ENCODE data around the gene RASEF.

RASEF gene

DNA sequence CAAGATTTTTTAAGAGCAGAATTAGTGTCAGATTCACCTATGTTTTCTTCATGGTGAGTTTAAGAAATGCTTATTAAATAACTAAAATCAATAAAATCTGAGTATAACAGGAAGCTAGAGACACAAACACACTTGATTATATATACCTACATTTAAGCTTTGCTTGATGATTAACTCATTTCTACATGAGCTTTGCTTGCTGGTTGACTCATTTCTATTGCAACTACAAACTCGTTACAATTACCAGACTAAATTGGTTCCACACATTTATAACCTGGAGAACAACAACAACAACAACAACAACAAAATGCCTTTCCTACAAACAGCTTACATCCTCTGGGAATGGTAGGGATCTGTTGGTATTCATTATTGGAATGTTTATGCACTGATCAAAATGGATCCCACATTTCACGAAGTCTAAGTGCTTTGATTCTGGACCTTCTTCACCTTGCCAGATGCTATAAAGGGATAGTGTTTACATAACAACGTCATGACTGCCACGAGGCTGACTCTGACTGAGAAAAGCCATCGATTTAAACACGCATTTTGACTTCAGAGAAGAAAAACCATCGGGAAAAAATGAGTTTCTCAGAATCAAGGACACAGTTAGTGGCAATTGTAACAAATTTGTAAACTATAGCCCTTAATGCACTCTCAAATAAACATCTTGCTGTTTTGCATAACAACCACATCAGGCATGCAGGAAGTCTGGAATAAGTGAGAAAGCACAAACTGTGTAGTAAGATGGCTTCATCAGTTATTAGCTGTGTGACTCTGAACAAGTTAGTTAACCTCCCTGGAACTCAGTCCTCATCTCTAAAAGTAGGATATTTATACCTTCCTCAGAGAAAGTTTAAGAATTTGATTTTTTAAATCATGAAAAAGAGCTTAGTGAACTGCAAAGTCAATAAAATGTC lies 49.8 kb downstream of the RASEF start:
- DNase-seq (ENCODE audit: low read depth in 3 of 3), result no peak

DNA sequence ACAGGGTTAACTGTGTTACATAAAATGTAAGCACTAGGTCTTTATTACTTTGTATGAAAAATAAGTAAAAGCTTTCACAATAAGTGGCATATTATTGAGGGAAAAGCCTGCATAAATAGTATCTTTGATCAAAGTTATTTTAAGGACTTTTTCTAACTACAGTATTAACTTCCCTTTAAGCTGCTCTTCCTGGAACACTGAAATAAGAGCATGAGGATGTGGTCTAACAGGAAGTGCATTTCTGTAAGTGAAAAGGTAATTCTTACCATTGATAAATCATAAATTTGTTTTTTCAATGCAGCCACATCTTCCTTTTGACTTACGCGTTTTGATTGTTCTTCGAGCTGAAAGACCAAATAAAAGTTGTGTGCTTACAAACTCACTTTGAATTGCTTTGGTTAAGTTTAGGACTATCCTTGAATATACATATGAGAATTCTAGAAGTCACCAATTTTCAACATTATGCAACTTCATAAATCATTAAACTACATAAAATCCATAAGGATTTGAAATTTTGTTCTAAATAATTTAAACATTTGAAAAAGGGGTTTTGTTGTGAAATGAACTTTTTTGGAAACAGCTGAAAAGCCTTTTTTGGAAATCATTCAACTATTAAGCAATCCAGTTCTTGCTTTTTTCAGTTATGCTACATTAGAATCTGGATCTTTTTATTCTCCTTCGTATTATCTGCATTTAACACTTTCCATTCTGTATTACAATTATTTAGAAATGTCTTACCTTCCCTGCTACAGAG lies 50.6 kb downstream of the RASEF start:
- no peak for DNase-seq (ENCODE audit: low read depth in 3 of 3)

DNA sequence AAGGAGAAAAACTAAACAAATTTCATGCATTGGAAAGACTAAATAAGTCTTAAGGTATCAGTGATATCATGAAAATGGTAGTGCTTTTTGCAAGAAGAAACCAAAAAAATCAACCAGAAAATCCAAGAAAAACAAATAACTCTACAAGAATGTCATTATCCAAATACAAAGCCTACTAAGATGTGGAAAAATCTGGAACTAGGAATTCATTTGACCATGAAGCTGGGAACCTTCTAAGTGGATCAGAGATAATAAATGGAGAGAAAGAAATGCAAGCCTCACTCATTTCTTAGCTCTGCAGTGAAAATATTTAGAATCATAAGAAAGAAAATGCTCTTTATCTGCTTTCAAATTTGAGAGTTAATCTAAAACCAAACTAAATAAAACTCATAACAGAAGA lies 51.3 kb downstream of the RASEF start:
- DNase-seq (ENCODE audit: low read depth in 3 of 3), result no peak

DNA sequence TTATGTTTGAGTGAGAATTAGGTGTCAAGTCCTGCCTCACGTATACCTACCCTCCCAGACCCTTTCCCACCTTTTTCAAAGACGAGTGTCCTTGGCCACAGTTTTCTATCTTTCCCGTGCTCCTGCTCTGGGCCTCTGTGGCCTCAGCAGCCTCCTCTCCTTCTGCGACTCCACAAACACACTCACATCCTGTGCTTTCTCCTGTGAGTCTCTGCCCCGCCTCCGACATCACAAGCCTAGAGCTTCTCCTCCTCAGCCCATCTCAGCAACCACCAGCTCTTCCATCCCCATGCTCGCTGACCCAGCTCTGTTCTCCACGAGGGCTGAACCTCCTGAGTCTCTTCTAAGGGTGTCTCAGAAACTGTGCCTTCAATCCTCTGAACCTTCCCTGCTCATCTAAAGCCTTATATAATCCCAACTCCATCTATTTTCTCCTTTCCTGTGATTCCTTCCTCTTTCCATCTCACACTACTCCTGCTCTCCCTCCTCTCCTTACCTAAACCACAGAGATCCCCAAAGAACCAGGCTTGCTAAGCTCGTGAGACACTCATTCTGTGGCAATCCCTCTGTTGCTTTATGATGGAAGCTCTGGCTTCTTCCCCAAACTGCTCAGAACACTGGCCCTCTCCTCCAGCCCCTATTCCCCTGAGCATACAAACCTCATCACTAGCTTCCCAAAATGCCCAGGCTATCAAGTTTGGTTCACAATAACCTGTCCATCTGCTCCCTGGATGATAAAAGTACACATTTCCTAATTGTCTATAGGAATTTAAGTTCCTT lies 55.2 kb downstream of the RASEF start:
- DNase-seq (ENCODE audit: low read depth in 3 of 3), result no peak

DNA sequence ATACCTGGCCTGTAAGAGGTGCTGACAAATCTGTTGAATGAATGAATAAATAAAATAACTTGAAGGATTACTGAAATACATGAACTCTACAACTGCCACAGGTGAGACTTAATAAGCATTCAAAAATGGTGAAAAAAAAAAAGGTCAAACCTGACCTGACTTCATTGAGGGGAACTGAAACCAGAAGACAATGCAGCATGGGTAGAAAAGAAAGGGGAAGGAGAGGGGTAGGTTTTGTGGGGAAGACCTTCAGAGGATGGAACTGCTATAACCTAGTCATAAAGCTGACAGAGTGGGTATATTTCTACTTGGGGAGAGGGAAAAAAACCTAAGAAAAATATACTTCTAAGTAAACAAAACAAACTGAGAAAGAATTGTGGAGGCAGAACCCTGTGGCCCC lies 56.6 kb downstream of the RASEF start:
- no peak for DNase-seq (ENCODE audit: low read depth in 3 of 3)

DNA sequence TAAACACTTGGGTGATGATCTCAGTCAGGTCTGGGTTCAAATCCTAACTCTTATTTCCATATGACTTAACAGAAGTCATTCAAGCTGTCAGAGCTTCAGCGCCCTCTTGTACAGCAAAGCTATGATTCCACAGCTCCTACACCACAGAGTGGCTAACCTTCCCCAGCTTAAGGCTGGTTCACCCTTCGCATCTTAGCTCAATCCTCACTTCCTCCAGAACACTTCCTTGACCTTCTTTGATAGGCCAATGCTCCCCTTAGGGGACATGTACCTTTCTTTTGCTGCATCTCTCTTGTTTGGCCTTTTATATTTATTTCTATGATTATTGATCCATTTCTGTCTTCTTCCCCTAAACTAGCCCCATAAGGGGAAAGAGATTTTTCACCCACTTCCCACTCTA lies 57.0 kb downstream of the RASEF start:
- DNase-seq (ENCODE audit: low read depth in 3 of 3), result no peak

DNA sequence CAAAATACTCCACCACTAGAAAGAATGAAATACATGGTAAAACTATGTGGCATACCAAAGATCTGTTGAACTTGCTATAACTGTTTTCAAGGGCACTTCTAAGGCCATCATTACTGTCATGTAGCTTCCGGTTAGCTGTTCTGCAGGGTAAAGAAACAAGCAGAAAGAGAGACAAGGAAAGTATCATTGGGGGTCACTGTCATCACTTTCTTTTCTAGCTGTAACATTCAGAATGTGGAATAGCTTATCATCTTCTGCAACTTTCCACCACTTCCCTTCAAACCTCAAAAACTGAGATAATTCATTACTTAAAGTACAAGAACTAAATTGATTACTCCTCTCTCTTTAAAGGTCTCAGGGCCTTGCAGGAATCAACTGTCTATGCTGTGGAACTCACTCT lies 57.6 kb downstream of the RASEF start:
- DNase-seq (ENCODE audit: low read depth in 3 of 3), result no peak

DNA sequence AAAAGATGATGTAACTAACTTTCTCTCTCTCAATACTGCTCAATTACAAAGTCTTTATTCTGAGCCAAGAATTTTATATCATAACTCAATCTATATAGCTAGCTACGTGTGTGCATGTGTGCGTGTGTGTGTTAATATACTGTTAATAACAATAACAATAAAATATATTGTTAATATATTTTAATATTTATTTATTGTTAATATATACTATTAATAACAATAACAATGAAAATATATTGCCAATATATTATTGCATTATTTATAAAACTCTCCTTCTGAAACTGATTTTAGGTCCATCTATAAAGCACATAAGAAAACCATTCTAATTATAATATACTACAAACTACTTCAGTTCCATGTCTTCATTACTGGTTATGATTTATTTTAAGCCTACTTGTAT lies 60.6 kb downstream of the RASEF start:
- no peak for DNase-seq (ENCODE audit: low read depth in 3 of 3)

DNA sequence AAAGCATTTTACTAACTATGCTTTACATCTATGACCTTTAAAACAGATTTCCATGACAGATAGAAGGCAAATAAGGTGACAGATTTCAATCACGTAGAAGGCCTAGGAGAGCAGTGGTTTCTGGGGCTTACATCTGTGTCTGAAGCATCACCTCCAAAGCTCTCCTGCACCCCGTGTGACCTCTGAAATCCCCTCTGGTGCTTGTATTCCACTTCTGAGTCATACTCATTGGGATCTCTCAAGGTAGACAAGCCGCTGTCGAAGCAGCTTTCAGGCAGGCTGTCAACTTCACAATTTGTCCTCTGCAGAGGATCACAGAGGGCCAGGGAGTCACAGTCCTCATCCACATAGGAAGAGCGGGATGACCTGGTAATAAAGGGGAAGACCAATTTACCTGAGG lies 62.2 kb downstream of the RASEF start:
- no peak for DNase-seq (ENCODE audit: low read depth in 3 of 3)

DNA sequence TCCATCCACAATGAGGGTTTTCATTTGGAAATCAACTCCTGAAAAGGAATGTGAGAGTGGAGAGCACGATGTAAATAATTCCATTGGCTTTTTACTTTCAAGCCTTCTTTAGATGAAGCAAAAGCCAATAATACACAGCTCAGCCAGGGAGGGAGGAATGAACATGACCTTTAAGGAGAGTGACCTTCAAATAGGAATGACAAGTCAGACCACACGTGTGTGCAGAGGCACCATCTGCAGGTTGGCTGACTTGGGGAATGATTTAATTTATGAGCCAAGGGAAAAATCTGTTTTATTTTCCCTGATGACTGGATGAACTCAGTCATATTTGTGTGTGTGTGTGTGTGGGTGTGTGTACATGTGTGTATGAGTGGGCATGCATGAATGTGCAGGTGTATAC lies 64.5 kb downstream of the RASEF start:
- DNase-seq (ENCODE audit: low read depth in 3 of 3), result no peak

DNA sequence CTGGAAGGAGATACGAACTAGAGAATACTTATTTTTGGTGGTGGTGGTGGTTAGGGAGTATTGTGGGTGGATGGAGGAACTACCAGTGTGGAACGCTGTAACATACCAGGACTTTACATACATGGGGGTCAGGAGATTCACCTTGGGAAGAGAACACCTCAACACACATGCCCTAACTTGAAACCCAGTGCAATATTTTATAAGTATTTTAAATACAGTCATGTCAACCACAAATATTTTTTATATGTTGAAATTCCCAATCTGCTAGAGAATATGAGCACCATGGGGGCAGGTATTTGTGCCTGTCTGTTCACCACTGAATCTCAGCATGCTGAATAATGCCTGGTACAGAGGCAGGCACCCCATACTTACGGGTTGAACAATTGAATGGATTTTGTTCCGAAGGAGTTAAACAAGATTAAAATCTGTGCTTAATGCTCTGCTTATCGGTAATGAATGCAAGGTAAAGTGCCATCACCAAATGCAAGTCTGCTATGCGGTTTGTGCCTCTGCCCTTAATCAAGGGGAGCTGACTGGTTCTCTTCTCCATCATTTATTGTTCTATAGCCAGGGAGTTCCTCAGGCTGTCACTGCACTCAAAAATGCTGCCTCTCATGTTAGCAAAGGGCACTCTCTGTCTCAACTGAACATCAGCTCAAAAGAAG lies 65.3 kb downstream of the RASEF start:
- no peak for DNase-seq (ENCODE audit: low read depth in 3 of 3)

DNA sequence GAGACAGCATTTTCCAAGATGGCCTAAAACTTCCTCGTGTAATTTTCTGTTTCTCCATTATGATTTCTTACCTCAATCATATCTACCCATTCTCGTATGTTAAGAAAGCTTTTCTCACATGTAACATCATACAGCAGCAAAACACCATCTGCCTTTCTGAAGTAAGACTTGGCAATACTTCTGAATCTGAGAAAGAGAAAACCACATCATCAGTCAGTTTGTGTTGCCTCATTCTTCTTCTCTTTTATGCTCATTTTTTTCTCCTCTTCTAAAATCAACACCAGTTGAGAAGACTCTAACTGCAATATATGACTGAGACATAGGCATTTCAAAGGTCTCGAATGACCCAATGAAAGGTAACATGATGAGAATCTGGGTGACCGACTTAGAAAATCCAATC lies 66.0 kb downstream of the RASEF start:
- no peak for DNase-seq (ENCODE audit: low read depth in 3 of 3)

DNA sequence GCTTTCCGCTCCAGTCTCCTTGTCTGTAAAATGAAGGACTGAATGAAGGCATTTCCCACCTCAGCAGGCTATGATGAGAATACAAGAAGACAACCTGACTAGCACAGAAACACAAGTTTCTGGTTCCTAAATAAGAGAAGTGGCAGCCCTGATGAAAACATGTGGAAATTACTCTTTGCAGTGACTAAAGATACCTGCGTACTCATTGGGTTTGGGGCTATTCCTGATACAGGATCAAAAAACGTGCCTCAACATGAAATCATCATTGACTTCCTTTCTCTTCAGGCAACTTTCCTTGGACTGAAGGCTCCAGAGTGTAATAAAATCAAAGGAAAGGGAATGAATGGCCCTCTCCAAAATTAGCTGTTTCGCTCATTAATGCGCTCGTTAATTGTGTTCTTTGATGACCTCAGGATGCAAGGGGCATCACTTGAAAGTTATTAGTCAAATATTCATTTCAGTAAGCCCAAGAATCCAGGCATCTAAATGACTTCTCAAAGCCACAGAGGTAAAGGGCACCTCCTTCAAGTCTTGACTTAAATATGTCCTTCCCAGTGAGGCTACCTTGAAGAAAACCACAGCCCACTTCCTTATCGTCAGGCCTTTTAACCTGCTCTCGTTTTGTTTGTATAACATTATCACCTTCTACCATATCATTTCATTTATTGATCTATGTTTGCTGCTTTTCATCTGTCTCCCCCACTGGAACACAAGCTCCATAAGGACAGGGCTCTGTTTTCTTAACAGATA lies 68.9 kb downstream of the RASEF start:
- DNase-seq (ENCODE audit: low read depth in 3 of 3), result no peak

DNA sequence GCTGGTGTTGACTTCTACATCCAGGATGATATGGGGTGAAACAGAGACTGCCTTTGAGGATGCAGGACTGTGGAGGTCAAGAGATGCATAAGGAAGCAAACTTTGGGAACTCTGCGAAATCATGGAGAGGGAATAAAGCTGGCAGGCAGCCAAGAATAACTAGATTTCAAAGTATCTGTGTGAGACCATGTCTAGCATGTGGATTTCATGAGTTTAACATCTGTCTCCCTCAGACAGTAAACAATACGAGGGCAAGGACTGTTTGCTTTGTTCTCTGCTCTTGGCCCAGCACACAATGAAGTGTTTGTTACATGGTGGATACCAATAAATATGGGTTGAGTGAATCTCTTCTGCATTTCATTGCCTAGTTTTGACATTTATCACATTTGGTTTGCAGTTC lies 71.3 kb downstream of the RASEF start:
- no peak for DNase-seq (ENCODE audit: low read depth in 3 of 3)

DNA sequence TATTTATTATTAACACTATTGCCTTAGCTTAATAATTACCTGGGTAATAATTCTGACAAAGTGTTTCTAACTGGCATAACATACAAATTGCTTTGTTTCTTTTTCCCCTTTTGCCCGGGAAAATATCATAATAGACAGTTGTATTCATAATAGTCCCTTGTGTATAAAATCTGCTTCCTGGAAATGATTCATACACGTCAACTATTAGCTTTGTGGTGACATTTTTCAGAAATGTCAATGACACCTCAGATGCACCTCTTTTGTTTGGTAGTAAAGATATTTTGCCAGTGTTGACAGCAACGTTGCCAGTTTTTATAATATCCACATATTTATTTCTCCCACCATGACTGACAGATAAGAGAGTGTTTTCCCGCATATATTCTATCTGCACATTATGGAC lies 73.0 kb downstream of the RASEF start:
- DNase-seq (ENCODE audit: low read depth in 3 of 3), result no peak

DNA sequence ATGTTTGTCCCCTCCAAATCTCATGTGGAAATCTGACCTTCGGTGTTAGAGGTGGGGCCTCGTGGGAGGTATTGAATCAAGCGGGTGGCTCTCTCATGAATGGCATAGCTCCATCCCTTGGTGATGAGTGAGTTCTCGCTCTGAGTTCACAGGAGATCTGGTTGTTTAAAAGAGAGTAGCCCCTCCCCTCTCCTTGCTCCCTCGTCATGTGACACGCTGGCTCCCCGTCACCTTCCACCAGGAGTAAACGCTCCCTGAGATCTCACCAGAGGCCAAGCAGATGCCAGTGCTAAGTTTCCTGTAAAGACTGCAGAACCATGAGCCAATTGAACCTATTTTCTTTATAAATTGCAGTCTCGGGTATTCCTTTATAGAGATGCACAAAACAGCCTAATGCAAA lies 74.5 kb downstream of the RASEF start:
- no peak for DNase-seq (ENCODE audit: low read depth in 3 of 3)

DNA sequence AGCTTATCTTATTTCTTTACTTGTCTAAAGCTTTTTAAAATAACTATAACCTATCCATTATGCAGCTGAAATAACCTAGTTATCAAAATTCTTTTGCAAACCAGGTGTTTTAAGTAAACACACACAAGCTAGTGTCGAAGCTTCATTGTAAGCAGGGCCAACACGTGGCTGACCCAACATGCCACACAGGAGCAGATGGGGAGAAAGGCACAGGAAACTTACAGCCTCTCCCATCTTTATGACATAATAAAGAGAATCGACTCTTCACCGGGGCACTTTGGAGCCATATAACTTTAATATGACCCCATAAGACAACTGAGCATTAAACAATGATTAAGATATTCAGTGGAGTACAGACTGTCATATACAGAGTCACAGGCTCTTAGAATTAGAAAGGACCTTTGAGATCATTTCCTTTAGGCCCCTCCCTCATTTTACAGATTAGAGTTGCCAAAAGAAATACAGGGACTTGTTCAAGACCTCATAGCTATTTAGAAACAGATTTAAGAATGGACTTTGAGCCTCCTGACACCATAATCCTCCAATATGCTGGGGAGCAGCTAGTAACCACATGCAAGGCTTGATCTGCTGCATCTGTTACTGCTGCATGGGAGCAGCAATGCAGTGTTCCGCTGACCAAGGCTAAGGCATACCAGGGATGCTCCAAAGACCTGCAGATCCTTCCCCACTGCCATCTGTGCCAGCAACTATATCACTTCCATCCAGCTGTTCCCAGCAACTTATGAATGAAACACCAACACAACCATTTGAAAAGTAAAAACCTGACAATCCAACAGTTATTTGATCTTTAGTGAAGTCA lies 75.4 kb downstream of the RASEF start:
- DNase-seq (ENCODE audit: low read depth in 3 of 3), result no peak

DNA sequence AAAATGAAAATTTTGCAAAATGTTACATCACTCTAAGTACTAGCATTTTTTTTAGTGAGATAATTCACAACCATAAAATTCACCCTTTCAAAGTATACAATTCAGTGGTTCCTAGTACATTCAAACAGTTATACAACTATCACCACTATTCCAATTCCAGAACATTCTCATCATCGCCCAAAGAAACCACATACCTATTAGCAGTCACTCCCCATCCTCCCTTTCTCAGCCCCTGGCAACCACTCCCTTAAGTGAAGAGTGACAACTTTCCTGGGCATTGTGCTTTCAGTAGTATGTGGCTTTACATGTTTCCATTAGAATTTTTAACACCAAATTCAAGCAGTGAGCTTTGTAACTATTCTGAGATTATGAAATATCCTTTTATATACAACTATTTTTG lies 81.4 kb downstream of the RASEF start:
- no peak for DNase-seq (ENCODE audit: low read depth in 3 of 3)

DNA sequence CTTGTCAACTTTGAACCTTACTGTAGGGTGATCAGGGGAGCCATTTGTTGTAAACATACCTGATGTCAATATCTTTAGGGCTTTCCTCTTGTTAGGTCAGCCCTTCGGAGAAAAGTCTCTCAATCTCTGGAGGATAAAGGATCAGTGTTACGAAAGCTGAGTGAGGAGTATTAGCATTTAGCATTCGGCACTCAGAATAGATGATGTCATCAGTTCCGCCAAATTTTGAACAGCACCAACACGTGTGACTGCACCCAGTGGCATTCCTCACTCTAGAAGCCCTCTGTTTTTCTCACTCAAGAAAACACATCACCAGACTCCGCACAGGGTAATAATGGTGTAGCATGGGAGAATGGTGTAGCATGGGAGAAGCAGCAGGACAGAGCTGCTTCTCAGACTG lies 87.8 kb downstream of the RASEF start:
- no peak for DNase-seq (ENCODE audit: low read depth in 3 of 3)

DNA sequence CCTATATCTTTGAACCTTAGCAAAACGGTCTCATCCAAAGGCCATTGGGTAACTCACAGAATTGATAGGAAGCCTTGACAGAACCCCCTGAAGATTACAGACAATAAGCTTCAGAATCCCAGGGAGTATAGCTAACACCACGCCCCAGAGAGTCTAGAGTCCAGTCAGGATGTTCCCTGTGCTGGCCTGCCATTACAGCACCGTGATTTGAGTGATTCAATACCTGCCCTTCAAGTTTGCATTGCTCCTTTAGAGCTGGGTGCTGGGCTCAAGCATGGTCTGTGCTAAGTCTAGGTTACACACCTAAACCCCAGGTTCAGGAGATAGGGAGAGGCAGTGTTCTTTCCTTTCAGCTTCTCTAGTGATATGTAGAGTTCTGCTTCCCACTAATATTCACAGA lies 90.5 kb downstream of the RASEF start:
- DNase-seq (ENCODE audit: low read depth in 3 of 3), result no peak

Data from stimulated activated CD4-positive, alpha-beta T cell treated with anti-CD3 and anti-CD28 coated beads, TNF-alpha, amount 100 ng/mL, for 24 hours (primary cell).